Vagina (tissue), 2 donors: ENCODE results near the gene C3orf33. TPM values are rescaled to one million over a fixed set of nuclear protein-coding genes. Genes with fewer than 3 reads are reported as not detected.
"Not testable (repeated sequence)": the region's sequence is repeated elsewhere in the genome, so short reads cannot be mapped to it uniquely, and the experiment has no call there.

Source experiments
- DNase-seq, 2 donors: peaks; one replicate each; pipeline ENCODE4 v3.0.0-alpha.2; 2017; ENCODE audit errors: extremely low spot score in 2 of 2
- H3K27ac ChIP-seq: fragments of 200-600 bp; sonication (generic); one replicate; pipeline ENCODE4 v1.5.1; 2019
- H3K27me3 ChIP-seq: fragments of 200-600 bp; sonication (generic); one replicate; pipeline ENCODE4 v1.5.1; 2019
- H3K36me3 ChIP-seq, 2 donors: fragments of 200-600 bp; sonication (generic); one replicate each; pipeline ENCODE4 v1.5.1; 2017 to 2019
- H3K4me1 ChIP-seq: fragments of 200-600 bp; sonication (generic); one replicate; pipeline ENCODE4 v1.5.1; 2019
- H3K4me3 ChIP-seq, 2 donors: fragments of 200-600 bp; sonication (generic); 1 replicate in 1 of 2; 2 replicates in 1 of 2; pipeline ENCODE4 v1.5.1; 2016 to 2019
- H3K9me3 ChIP-seq: fragments of 200-600 bp; sonication (generic); one replicate; pipeline ENCODE4 v1.5.1; 2019
- POLR2A ChIP-seq, 2 donors: fragments of 450-650 bp; IDR thresholded peaks; one replicate each; pipeline ENCODE4 v1.6.1; 2017; ENCODE audit warnings: antibody characterized with exemption in 2 of 2, mild to moderate bottlenecking in 2 of 2, moderate library complexity in 2 of 2
- POLR2AphosphoS5 ChIP-seq, 2 donors: sonication (generic); formaldehyde crosslinking; IDR thresholded peaks; one replicate each; pipeline ENCODE4 v1.9.0; 2017; ENCODE audit warnings: antibody characterized with exemption in 2 of 2, mild to moderate bottlenecking in 2 of 2, low read depth in 1 of 2; ENCODE audit not compliant: insufficient read depth in 1 of 2
- intact Hi-C: fragments of 100-400 bp; cut with DNase I; formaldehyde crosslinking; loops from one replicate; pipeline ENCODE4 v1.15.1; 2023
- total RNA-seq: library from RNA; depleted of rRNA; stranded (reverse); fragments of >200 nt; gene quantifications from one replicate; pipeline ENCODE4 v1.2.3, GENCODE V29; 2016
- TF ChIP-seq, protein P1 (sequence below), 3 experiments: fragments of 450-650 bp in 2 of 3; fragments of 200-600 bp in 1 of 3; sonication (generic) in 1 of 3; IDR thresholded peaks; one replicate each; pipeline ENCODE4 v1.5.1; 2017 to 2019; ENCODE audit warnings: antibody characterized with exemption in 3 of 3, mild to moderate bottlenecking in 2 of 3, moderate library complexity in 2 of 3

The C3orf33 gene
- total RNA-seq, 1 donor from 2014 or later: 1.7 TPM

DNA sequence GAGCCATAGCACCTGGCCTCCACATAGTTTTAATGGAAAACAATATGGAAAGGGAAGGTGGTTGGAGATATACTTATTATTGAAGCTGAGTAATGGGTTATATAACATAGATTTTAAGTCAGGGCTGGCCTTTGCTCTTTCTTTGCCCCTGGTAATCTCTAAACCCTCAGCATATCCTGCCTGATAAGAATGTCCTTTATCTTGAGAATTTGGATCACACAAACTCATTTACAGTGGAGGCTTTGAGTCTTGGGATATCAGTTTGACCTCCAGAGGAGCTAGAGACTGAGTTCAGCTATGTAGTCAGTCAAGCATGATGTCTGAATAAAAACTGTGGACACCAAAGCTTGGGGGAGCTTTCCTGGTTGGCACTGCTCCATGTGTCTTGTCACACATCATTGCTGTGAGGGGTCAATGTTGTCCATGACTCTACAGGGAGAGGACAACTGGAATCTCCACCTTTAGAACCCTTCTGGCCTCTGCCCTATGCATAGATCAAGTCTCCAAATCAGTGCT lies 9.0 kb upstream of the C3orf33 start:
- Histone ChIP-seq H3K27ac (no peak overlapping the region), H3K4me3 (no peak overlapping the region), H3K36me3 (no peaks in the 10 kb centered on the region), H3K4me1 (no peaks in the 10 kb centered on the region), H3K27me3 (no peaks in the 10 kb centered on the region), H3K9me3 (no peaks in the 10 kb centered on the region)
- intact Hi-C loops: no loop called here
- no peak for DNase-seq
- no peak for TF ChIP-seq POLR2A (IDR thresholded peaks at IDR 0.05)
- TF ChIP-seq, protein P1, sequence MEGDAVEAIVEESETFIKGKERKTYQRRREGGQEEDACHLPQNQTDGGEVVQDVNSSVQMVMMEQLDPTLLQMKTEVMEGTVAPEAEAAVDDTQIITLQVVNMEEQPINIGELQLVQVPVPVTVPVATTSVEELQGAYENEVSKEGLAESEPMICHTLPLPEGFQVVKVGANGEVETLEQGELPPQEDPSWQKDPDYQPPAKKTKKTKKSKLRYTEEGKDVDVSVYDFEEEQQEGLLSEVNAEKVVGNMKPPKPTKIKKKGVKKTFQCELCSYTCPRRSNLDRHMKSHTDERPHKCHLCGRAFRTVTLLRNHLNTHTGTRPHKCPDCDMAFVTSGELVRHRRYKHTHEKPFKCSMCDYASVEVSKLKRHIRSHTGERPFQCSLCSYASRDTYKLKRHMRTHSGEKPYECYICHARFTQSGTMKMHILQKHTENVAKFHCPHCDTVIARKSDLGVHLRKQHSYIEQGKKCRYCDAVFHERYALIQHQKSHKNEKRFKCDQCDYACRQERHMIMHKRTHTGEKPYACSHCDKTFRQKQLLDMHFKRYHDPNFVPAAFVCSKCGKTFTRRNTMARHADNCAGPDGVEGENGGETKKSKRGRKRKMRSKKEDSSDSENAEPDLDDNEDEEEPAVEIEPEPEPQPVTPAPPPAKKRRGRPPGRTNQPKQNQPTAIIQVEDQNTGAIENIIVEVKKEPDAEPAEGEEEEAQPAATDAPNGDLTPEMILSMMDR (IDR thresholded peaks at IDR 0.05): no peak
- no peak for TF ChIP-seq POLR2AphosphoS5 (IDR thresholded peaks at IDR 0.05; ENCODE audit: insufficient read depth in 1 of 2, low read depth in 1 of 2)

DNA sequence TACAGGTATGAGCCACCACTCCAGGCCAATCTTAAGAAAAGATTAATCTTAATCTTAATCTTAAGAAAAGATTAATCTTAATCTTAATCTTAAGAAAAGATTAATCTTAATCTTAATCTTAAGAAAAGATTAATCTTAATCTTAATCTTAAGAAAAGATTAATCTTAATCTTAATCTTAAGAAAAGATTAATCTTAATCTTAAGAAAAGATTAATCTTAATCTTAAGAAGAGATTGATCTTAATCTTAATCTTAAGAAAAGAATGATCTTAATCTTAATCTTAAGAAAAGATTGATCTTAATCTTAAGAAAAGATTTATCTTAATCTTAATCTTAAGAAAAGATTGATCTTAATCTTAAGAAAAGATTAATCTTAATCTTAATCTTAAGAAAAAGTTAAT lies 7.1 kb upstream of the C3orf33 start:
- H3K9me3 ChIP-seq, H3K27ac ChIP-seq, intact Hi-C loops, H3K36me3 ChIP-seq, H3K4me3 ChIP-seq, H3K4me1 ChIP-seq, H3K27me3 ChIP-seq, DNase-seq: not testable (repeated sequence)

DNA sequence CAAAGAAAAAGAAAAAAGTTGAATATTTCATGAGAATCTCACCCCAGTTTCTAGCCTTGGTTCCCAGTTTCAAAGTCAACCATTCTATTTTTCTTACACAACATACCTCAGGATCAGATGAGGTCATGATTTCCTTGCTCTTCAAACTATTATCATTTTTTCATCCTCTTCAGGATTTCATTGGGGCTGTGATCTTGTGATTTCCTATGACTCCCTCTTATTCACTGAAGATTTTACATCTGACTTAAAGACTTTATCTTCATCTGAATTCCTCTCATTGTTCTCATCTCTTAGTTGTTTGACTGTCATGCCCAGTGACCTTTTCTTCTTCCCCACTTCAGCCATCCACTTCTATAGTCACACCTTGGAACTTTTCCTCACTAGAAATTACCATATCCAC lies 3.1 kb upstream of the C3orf33 start:
- intact Hi-C loops: no loop called here
- Histone ChIP-seq H3K4me1 (no peaks in the 10 kb centered on the region), H3K4me3 (no peak overlapping the region), H3K27ac (no peak overlapping the region), H3K9me3 (no peaks in the 10 kb centered on the region), H3K36me3 (no peaks in the 10 kb centered on the region), H3K27me3 (no peaks in the 10 kb centered on the region)
- TF ChIP-seq POLR2A (IDR thresholded peaks at IDR 0.05): no peak
- no peak for TF ChIP-seq POLR2AphosphoS5 (IDR thresholded peaks at IDR 0.05; ENCODE audit: insufficient read depth in 1 of 2, low read depth in 1 of 2)
- TF ChIP-seq, protein P1 (IDR thresholded peaks at IDR 0.05): no peak
- no peak for DNase-seq

DNA sequence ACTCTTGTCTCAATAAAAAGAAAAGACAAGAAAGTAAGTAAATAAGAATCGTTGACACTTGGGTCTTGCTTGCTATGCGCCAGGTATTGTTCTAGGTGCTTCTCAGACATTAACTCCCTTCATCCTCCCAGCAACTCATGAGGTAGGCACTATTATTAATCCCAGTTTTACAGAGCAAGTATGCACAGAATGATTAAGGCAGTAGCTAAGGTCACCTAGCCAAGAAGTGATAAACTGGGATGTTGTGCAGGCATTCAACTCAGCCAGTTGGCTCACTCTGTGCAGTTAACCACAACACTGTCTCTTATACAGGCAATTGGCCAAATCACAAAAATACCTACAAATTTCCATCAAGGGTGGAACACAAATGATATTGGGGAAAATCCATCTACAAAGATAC lies 1.7 kb upstream of the C3orf33 start:
- H3K4me1 ChIP-seq: no peaks in the 10 kb centered on the region
- no peak for DNase-seq
- H3K27ac ChIP-seq: no peak overlapping the region
- H3K4me3 ChIP-seq: no peak overlapping the region
- no peaks in the 10 kb centered on the region for H3K36me3 ChIP-seq
- H3K27me3 ChIP-seq: no peaks in the 10 kb centered on the region
- no peak for TF ChIP-seq POLR2AphosphoS5 (IDR thresholded peaks at IDR 0.05; ENCODE audit: insufficient read depth in 1 of 2, low read depth in 1 of 2)
- TF ChIP-seq, protein P1 (IDR thresholded peaks at IDR 0.05): no peak
- no peak for TF ChIP-seq POLR2A (IDR thresholded peaks at IDR 0.05)
- H3K9me3 ChIP-seq: no peaks in the 10 kb centered on the region
- intact Hi-C loops: no loop called here

DNA sequence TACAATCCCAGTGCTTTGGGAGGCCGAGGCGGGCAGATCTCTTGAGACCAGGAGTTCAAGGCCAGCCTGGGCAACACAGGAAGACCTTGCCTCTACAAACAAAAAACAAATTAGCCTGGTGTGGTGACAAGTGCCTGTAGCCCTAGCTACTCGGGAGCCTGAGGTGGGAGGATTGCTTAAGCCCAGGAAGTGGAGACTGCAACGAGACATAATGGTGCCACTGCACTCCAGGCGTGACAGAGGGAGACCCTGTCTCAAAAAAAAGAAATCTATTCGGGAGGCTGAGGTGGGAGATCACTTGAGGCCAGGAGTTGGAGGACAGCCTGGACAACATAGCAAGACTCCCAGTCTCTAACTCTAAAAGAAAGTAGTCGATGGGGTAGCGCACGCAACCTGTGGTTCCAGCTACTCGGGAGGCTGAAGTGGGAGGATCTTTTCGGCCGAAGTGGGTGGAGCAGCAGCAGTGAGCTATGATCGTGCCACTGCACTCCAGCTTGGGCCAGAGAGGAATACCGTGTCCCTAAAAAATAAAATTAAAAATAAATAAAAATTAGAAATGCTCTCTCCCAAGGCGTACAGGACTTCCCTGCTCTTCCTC lies 775 bp downstream of the C3orf33 start:
- Histone ChIP-seq H3K9me3 (no peaks in the 10 kb centered on the region), H3K4me3 (peak overlapping the region; percentile 71 to 85), H3K27me3 (no peaks in the 10 kb centered on the region), H3K4me1 (no peaks in the 10 kb centered on the region), H3K27ac (peak overlapping the region; percentile 86), H3K36me3 (no peaks in the 10 kb centered on the region)
- no peak for TF ChIP-seq POLR2A (IDR thresholded peaks at IDR 0.05)
- TF ChIP-seq, protein P1 (IDR thresholded peaks at IDR 0.05): no peak
- TF ChIP-seq POLR2AphosphoS5 (IDR thresholded peaks at IDR 0.05; ENCODE audit: insufficient read depth in 1 of 2, low read depth in 1 of 2): no peak
- DNase-seq: no peak
- intact Hi-C loops: no loop called here
